HFF-Myc (cell line): ENCODE data around the gene SERINC4.

Experiments used
- DNase-seq: peaks from one replicate; pipeline ENCODE4 v3.0.0-alpha.2; 2011; ENCODE audit warnings: low read depth; ENCODE audit errors: extremely low read depth
- H3K4me3 ChIP-seq: replicated peaks from 2 replicates; pipeline ENCODE4 v1.5.1; 2011; ENCODE audit warnings: low read depth, mild to moderate bottlenecking, control low read depth, low read length
- TF ChIP-seq, protein P1 (sequence below): IDR thresholded peaks from 2 replicates; pipeline ENCODE4 v1.5.1; 2012; ENCODE audit warnings: mild to moderate bottlenecking, low read depth, low read length, control low read depth; ENCODE audit errors: missing control alignments

Gene SERINC4

DNA sequence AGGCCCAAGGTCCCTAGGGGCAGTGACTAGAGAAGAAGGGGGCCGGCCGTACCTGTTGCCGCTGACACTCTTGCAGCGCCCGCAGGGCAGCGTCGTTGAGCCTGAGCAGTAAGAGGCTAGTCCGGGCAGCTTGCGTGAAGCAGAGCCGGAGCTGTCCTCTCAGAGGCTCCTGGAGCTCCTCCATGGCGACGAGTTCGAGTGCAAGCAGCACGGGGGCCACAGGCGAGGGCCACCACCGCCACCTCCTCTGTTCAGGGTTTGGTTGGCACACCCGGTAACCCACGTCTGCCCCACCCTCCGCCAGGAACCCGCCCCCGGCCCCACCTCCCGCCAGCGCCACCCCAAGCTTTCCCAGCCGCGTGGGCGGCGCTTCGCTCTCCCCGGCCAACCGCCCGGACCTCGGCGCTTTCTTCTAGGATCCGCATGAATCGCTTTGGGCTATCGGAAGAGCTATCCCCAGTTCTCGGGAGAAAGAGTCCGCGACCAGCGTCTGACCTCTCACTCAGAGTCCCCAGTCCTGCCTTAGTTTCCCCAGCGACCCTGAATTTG lies 23.2 kb downstream of the SERINC4 start, which contains the start of gene ELL3:
TSS of gene ELL3 (minus strand) at position 249 of the 549 bp plus-strand sequence. CDS start at position 184, 65 bp downstream.
- no peak for DNase-seq
- TF ChIP-seq, protein P1, sequence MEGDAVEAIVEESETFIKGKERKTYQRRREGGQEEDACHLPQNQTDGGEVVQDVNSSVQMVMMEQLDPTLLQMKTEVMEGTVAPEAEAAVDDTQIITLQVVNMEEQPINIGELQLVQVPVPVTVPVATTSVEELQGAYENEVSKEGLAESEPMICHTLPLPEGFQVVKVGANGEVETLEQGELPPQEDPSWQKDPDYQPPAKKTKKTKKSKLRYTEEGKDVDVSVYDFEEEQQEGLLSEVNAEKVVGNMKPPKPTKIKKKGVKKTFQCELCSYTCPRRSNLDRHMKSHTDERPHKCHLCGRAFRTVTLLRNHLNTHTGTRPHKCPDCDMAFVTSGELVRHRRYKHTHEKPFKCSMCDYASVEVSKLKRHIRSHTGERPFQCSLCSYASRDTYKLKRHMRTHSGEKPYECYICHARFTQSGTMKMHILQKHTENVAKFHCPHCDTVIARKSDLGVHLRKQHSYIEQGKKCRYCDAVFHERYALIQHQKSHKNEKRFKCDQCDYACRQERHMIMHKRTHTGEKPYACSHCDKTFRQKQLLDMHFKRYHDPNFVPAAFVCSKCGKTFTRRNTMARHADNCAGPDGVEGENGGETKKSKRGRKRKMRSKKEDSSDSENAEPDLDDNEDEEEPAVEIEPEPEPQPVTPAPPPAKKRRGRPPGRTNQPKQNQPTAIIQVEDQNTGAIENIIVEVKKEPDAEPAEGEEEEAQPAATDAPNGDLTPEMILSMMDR = no peak
- peak within 1 kb of the TSS; percentile 51 for H3K4me3 ChIP-seq

DNA sequence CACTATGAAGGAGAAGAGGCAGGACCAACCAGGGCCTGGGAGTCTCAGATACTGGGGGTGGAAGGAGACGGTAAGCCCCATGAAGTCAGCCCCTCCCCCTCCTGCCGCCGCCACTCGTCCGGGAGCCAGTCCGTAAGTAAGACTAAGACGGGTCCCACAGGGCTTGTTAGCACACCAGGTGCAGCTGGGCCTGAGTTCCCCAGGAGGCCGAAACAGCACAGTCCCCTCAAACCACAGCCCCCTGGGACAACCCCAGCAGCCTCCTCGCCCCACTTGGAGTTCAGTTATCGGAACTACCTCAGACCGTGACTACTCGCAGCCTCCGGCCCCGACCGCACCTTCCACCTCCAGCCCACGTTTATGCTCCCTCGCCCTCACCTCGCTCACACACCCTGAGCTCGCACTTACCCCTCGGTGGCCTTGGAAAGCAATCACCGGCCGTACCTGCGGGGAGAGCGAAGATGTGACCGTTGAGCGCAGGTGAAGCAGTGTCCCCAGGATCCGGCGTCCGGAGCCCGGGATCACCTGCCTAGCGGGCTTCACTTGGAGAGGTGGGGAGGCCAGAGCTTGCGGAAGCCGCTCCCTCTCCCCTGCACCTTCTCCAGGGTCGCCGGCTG lies 23.8 kb downstream of the SERINC4 start:
- DNase-seq = no peak
- H3K4me3 ChIP-seq = peak overlapping the region; percentile 51
- TF ChIP-seq, protein P1 = no peak

DNA sequence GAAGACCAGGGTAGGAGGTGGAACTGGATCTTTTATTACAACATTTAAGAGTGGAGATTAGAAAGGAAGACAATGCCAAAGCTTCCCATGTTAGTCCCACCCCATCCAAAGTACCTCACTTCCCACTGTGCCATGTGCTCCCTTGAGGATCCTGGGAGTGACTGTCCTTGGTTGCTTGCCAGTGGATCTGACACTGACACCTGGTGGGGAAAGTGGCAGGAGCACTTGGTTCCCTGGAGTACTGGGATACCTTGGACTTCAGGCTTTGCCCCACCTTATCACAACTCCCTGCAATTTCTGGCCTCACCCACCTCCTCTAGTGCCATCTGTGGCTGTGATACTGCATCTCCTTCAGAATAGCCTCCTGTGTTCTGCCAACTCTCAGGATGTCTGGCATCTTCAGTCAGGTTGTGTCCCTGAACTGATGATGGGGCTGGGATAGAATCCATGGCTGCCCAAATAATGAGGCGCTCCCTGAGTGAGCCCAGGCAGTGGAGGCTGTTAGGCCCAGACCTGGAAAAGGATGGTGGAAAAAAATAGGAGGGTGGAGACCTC lies 24.5 kb downstream of the SERINC4 start:
- no peak overlapping the region for H3K4me3 ChIP-seq
- peak; percentile 44 for DNase-seq
- TF ChIP-seq, protein P1 = peak; percentile 53

DNA sequence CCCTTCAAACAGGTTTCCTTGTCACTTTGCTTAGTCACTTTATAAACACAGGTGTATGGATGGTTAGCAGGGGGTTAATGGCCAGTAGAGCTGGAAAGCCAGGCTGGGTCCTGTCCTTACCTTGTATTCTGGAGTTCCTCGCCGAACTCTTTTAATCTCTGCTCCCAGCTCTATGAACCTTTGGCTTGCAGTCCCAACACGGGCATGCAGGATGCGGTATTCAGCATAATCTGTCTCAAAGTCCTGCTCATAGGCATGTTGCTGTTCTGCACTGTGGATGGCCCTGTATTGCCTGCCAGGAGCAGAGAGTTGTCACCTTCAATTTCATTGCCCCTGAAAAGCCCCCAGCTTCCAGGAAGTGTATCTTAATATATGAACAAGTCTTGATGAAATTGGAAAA lies 26.0 kb downstream of the SERINC4 start:
- no peak for DNase-seq
- TF ChIP-seq, protein P1 = no peak
- no peak overlapping the region for H3K4me3 ChIP-seq

DNA sequence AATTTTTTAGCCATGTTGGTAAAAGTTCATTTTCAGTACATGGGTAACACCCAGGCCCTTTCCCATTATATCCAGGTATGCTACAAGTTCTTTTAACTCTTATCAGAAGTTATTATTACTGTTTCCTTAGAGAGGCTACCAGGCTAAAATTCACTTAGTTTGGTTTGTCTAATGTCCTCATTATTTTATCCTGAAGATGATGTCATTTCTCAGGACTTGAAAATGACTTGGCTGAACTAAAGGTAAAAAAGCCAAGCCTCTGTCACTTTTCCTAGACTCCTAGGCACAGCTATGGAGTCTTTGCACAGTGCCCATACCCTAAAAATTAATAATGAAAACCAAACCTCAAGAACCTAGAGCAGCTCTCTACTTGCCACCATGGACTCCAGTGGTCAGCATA lies 27.4 kb downstream of the SERINC4 start:
- TF ChIP-seq, protein P1 = no peak
- H3K4me3 ChIP-seq = no peak overlapping the region
- no peak for DNase-seq

DNA sequence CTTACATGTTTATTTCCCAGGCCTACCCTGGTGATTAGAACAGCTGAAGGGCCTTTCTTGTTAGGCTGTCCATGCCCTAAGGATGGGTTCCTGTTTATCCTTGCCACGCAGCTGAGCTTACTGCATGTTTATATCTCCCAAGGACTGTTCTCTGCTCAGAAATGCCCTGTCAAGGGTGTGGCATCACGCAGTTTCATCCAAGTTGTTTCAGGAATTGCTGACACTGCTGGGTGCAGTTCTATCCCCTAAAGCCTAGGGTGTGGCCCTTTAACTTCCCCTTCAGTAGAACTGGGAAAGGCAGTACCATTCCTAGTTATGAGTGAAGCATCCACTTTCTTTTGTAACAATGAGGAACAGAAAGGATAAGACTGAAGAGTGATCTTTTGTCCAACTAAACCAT lies 28.2 kb downstream of the SERINC4 start:
- TF ChIP-seq, protein P1 = no peak
- H3K4me3 ChIP-seq = no peak overlapping the region
- DNase-seq = no peak
